ENCODE data around the gene TULP4.
A peak's percentile ranks its signal among the peaks of the same experiment; 100 is the strongest.
"Not testable (repeated sequence)": the region's sequence is repeated elsewhere in the genome, so short reads cannot be mapped to it uniquely, and the experiment has no call there.

TULP4 gene

DNA sequence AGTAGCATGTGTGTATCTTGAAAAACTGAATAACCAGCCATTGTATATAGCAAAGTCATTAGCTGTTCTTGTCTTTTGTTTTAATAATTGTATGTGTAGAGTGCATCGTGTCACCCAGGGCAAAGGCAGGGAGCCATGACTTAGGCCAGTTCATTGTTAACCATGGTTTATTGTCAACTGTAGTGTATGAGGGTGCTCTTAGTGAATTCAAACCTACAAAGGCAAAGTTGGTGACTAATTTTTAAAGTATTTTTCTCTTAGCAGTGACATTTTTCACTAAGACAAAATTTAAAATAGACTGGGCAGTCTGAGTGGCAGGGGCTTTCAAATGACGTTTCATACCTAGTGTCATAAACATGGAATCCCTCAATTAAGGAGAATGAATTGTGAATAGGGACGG, 79.0 kb downstream of the TULP4 start:
- no peak for DNase-seq (ENCODE audit: low spot score)

- not testable (repeated sequence) for DNase-seq (ENCODE audit: low spot score)
These were observed 79.7 kb downstream of the TULP4 start for GRCh38 chr6:158391977-158392376.

DNA sequence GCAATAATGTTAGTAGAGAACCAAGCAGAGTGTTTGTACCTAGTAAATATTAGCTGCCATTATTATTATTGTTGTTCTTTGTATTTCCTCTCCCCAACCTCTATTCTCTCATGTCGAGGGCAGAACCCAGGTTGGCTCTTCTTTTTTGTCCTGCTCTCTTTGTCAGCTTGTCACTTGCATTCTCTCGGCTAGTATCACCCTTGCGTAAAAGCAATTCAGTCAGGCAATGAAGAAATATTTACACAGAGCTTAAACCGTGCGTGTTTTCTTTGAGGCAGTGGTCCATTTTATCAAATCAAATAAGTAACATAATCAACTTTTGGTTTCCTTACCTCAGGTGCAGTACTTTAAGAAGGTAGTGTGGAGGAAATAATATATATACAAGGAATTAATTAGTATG, 83.9 kb downstream of the TULP4 start:
- no peak for DNase-seq (ENCODE audit: low spot score)

DNA sequence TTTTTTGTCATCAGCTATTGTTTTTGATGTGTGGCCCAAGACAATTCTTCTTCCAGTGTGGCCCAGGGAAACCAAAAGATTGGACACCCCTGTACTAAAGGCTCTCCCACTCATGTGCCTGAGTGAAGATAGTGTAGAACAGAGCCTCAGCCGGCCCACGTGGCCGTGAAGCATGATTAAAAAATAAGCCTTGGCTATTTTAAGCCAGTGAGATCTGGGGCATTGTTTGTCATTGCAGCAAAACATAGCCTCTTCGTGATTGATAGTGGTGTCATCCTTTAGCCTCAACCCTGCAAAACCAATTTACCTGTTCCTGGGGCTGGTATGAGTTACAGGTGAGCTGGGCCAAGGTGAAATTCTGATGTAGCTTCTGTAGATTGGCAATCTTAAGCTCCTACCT, 85.3 kb downstream of the TULP4 start:
- no peak for DNase-seq (ENCODE audit: low spot score)

GRCh38 chr6:158398252-158399024, 86.2 kb downstream of the TULP4 start:
- no peak for DNase-seq (ENCODE audit: low spot score)

DNA sequence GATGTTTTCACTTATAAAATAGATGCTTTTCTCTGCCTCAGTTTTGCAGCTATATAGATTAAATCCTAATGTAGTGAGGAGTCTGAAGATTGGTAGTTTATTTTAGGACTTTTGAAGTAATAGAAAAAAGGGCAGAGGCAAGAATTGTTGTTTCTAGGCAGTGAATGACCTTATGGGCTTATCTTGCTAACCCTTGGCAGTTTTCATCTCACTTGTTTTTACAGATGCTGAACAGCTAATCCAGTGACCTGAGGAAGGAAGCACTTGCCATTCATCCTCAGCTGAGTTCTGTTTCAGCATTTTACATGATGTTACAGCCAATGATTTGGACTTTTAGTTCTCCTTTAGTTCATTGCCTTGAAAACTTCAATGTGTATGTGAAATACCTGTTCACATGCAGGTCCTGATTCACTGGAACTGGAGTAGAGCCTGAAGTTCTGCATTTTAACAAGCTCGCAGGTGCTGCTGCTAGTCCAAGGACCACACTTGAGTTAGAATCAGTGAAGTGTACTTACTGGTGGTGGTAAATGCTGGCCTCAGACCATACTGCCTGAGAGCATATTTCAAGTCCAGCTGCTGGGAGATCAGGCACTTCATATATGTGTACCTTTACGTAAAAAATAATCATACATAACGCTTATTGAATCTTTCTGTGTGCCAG, 86.9 kb downstream of the TULP4 start:
- no peak for DNase-seq (ENCODE audit: low spot score)

- no peak for DNase-seq (ENCODE audit: low spot score)
These were observed 89.9 kb downstream of the TULP4 start for GRCh38 chr6:158402184-158402583.

GRCh38 chr6:158405321-158405831, 93.1 kb downstream of the TULP4 start:
- DNase-seq (ENCODE audit: low spot score) = not testable (repeated sequence)

DNA sequence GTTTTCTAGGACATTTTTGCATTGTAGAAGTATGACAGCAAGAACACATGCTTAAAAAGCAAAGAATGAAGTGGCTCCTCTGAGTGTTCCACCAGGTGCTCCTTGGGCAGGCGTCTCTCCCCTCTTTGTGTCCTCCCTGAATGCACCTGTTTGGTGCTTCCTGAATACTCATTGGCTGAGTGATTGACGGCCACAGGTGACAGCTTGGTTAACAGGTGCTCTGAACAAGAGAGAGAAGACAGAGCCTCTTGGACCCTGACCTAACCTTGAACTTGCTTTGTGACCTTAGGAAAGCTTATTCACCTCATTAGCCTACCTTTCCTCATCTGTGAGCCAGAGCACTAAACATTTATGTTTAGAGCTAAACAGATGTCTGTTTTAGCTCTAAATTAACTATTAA, 93.7 kb downstream of the TULP4 start:
- DNase-seq (ENCODE audit: low spot score) = no peak

DNA sequence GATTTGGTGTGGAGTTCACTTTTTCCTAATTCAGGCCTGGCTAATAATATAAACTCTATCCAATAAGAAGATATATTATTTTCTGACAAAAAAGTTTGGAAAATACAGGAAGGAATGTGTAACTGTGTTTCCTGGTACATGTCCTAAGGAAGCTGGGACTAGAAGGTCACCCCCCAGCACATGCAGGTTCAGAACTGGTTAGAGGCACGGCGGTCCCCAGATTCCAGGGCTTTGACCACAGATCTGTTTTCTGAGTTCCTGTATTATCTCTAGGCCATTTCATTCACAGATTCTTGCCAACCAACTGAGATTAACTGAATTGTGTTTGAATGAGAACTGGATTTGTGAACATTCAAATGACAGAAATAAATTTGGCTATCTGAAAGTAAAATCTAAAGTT, 94.5 kb downstream of the TULP4 start:
- DNase-seq (ENCODE audit: low spot score) = no peak

DNA sequence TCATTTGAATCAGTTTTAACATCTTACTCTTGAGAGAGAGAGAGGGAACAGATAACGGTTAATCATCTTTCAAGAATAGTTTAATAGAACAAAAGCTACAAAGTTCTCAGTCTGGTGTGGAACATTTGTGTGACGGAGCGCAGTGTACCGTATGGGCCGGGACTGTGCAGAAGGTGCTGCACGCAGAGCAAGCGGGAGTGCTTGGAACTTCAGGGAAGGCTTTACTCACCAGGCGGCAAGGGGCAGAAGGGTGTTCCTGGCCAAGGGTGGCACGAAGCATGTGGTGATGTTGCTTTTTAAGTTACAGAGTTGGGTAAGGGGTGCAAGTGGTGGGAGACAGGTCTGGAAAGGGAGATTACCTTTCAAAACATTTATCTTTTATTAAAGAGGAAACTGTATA, 95.7 kb downstream of the TULP4 start:
- peak; percentile 50 for DNase-seq (ENCODE audit: low spot score)

- DNase-seq (ENCODE audit: low spot score) = peak; percentile 80
These were observed 96.4 kb downstream of the TULP4 start for GRCh38 chr6:158408552-158409130.

GRCh38 chr6:158409451-158409850, 97.2 kb downstream of the TULP4 start:
- no peak for DNase-seq (ENCODE audit: low spot score)

DNA sequence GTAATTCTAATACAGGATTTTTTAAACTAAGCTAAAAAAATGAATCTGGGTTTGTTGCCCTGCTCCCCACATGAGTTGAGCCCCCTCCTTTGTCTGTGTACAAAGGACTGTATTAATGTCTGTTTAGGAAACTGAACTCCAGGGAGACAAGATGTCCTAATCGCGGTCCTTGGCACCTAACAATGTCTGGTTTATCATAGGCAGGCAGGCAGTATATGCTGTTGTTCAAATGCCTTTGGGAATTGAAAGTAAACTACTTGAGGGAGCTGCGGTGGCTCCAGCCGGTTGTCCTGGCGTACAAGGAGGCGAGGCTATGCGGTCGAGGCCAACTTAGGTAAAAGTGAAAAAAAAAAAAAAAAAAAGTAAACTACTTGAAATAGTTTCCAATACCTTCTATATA, 98.5 kb downstream of the TULP4 start:
- peak; percentile 63 for DNase-seq (ENCODE audit: low spot score)

DNA sequence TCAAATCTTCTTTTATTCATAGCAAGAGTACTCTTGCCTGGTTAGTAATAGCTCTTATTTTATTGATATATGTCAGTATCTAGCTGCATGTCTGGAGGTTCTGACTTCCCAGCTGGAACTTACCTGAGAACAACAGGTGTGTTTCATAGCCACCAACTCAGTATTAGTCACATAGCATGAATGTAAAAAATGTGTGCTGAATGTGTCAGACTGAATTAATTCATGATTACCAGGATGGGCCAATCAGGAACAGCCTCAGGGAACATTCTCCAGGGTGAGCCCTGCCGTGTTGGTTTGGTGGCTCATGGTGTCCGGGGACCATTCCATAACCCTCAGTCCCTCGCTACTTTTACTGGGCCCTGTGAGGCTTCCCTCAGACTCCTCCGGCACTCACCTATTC, 99.7 kb downstream of the TULP4 start:
- no peak for DNase-seq (ENCODE audit: low spot score)

GRCh38 chr6:158413028-158413427, 100.8 kb downstream of the TULP4 start:
- no peak for DNase-seq (ENCODE audit: low spot score)

DNA sequence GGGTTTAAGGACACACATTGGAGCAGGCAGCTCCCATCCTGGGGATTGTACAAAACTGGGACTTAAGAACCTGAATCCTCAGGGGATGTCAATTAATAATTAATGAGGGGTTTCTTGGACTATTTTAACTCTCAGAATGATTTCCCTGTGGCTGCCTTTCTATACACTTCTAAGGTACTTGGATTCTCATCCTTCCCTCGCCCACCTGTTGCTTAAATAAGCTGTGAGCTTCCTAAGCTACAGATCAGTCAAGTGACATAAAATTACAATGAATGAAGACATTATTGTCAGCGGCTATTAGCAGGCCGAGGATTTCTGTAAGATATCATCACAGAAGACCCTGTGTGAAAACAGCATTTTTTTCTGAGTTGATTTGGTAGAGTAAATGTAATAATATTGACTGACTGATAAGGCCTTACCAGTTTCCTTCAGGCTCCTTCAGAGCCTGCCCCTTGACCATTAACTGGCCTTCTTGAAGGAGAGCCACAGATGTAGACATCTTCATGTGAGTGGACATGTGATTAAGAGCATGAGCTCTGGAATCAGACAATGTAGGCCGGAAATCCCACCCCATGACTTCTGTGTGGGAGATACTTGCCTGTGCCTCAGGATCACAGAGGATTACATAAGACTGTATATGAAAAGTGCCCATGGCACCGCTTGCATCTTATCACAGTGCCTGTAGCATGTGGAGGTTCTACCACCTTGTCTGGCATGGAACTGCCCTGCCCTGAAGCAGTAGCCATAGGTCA, 101.7 kb downstream of the TULP4 start:
- DNase-seq (ENCODE audit: low spot score) = no peak

DNA sequence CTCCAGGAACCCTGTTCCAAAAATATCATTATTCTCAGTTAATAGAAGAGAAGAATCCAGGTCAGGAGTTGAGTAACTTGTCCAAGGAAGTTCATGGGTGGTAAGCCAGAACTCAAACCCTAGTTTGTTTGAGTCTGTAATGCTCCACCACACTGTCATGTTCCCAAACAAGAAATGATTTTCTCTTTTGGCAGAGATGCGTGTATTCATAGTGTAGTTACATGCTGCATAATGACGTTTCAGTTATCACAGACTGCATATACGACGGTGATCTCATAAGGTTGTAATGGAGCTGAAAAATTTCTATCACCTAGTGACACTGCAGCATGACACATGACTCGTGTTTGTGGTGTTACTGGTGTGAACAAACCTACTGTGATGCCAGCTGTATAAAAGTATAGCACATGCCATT, 102.6 kb downstream of the TULP4 start:
- no peak for DNase-seq (ENCODE audit: low spot score)

- DNase-seq (ENCODE audit: low spot score) = no peak
These were observed 103.4 kb downstream of the TULP4 start for GRCh38 chr6:158415666-158416065.

- DNase-seq (ENCODE audit: low spot score) = no peak
These were observed 104.9 kb downstream of the TULP4 start for GRCh38 chr6:158416883-158417759.

DNA sequence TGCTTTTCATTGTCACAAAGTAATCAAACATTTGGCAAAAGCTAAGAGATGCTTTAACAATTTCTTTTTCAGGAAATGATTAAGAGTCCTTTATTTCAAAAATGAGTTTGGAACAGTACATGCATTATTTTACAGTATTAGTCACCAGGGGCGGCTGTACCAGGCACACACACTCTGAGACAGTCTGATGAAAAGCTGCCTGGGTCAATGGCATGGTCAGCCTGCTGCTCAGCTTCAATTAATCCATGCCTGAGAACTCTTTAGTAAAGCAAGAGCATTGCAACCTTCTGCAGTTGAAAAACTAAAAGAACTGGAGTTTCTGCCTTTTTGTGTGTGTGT, 105.5 kb downstream of the TULP4 start:
- DNase-seq (ENCODE audit: low spot score) = peak; percentile 74

DNA sequence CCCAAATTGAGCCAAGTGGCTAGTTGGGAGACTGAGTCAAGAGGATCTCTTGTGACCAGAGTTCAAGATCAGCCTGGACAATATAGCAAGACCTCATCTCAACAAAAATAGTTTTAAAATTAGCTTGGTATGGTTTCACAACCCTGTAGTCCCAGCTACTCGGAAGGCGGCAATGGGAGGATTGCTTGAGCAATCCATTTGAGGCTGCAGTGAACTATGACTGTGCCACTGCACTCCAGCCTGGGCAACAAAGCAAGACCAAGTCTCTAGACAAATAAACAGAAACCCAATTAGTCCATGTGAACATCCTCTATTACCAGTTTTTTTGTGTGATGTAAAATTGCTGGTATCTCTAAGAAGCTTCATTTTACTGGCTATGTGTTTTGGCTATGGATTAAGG, 106.2 kb downstream of the TULP4 start:
- DNase-seq (ENCODE audit: low spot score) = no peak
